KG1 (cell line): ENCODE data around the gene ZFYVE9.
"Not testable (repeated sequence)": the region's sequence is repeated elsewhere in the genome, so short reads cannot be mapped to it uniquely, and the experiment has no call there.

ENCODE experiments used
- DNase-seq: peaks from one replicate; lab custom pipeline; 2025; lab: John Stamatoyannopoulos, UW

Gene ZFYVE9

DNA sequence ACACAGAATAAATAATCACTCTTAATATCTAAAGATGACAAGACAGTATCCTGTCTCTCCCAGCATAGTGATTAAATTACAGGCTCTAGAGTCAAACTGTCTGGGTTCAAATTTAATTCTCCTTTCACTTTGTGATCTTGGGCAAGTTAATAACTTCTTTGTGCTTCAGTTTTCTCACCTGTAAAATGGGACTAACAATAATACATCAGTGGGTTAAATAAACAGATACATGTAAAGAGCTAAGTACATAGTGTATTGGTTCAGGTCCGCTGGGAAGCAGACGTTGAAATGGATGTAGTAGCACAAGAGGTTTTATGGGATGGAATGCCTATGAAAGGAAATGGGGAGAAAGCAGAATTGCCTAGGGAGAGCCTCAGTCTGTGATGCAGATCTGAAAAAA is 10.7 kb downstream of the ZFYVE9 start:
- no peak for DNase-seq

DNA sequence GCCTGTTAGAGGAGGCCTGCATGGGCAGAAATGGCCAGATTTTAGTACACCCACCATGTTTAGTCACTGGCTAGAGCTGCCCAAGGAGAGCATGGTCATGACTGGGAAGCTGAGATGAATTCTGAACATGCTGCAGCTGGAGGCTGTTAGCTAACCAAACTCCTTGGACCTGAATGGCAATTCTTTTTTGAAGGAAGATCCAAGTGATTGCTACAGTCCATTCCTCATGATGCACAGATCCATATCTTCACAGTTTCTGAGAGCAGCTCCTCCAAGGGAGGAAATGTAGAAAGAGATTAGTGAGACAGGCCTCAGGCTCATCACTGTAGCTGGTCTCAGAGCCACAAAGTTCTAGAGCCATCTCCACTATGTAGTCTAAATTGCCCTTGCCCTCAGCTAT is 11.1 kb downstream of the ZFYVE9 start:
- no peak for DNase-seq

DNA sequence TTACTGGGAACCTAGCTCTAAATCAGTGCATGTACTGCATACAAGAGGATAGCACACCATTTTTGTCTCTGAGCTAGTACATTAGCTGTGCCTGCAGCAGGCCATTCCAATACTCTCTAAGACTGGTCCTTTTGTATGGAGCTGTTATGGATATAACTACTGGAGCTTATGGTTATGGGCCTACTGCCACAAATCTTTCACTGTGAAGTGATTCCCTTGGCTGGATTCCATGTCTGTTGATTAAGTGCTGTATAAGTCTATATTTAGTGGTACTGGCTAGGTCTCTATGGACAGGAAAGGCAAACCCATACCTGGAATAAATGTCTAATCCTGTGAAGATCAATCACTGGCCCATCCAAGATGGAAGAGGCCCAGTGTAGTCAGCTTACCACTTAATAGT is 12.0 kb downstream of the ZFYVE9 start:
- DNase-seq, result no peak

DNA sequence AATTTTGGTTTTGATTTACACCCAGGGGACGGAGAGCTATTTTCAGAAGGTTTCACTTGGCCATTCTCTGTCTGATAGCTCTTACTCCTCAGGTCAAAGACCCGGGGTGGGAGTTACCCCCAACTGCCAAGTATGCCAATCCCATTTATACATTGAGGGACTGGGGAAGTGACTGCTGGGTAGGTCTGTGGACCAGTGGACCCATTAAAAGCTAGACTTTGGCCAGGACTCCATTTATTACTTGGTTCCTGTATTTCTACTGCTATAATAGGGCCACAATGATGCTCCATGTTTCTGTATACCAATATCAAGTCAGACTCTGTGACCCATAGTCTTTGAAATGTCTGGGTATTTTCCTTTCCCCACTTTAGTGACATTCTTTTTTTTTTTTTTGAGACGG is 14.6 kb downstream of the ZFYVE9 start:
- DNase-seq, result no peak

DNA sequence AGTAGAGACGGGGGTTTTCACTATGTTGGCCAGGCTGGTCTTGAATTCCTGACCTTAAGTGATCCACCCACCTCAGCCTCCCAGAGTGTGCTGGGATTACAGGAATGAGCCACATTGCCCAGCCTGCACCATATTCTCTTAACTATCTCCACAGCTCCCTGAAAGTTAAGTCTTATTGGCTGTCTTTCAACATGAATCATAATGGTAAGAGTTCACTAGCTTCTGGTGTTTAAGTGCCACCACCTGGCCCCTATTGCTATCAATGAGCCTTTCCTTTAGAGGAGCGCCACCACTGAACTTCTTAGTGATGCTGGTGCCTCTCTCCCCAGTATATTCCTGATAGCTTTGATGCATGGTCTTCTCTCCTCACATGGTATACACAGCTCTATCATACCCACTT is 15.7 kb downstream of the ZFYVE9 start:
- no peak for DNase-seq

DNA sequence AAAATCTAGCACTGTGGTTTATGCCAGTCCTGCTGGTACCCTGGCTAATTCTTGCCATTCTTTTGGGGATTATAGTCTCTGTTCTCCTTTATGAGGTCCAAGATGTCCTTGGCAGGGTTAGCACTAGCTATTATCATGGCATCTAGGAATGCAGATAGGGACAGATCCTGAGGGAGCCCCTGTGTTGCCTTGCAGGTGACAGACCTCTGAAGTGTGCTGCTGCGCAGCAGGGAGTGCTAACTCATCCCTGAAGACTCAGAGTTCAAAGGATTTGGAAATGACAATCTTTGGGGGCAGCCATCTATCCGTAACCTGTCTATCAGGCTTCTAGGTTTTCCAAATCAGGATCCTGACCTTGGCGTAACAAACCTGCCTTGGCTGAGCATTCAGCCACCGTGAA is 16.3 kb downstream of the ZFYVE9 start:
- DNase-seq, result no peak

DNA sequence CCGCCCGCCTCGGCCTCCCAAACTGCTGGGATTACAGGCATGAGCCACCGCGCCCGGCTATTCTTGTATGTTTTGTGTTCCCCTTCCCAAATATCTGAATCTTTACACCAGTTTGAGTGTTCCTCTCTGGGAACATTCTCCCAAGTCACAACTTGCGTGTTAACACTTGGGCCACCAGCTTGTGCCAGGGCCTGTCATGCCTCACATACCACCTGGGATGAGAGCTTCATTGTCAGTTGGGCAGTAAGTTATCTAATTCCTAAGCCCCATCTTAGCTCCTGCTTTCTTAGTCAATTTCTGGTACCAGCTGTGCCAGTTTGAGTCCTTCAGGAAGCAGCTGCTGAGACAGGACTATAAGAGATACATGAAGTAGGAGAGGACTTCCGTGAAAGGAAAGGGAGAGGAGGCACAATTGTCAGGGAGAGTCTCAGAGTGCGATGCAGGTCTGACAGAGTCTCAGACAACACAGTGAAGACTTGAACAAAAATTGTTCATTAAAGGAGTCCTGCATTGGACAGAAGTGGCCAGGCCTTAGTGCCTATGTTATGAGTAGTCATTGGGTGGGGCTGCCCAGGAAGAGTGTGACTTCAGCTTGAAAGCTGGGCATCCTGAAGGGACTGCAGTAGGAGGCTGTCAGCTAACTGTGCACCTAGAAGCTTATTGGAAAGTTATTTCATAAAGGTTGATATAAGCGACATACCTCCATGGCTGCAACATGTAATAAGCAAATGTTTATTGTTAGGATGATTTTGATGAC is 17.3 kb downstream of the ZFYVE9 start:
- no peak for DNase-seq

DNA sequence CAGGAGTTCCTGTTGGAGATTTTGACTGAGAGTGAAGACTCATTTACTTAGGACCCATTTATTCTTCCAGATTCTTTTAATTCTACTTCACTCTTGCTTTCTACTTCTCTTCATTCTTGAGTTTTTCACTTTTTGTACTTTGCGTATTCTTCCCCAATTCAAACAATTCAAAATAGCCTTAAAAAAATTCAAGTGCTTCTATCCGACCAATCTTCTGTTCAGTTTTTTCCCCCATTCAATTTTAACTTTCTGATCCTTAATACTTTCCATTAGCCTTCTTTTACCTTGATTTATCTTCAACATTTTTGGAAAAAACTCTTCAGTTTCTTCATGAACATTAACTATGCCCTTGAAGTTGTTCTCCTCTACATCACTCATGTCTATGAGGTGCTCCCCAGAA is 21.1 kb downstream of the ZFYVE9 start:
- DNase-seq, result no peak

DNA sequence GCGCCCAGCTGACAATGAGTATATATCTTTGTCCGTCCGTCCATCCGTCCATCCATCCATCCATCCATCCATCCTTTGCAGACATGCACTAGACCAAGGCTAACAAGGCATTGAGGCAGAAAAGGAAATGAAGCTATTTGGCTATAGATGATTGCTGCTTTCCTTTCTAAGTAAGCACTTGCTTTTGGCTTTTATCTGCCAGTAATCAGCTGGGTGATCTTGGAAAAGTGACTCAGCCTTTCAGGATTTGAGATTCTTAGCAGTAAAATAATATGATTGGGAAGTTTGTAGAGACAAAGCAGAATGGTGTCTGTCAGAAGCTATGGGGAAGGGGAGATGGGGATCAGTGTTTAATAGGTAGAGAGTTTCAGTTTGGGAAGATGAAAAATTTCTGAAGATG is 22.7 kb downstream of the ZFYVE9 start:
- DNase-seq, result no peak

DNA sequence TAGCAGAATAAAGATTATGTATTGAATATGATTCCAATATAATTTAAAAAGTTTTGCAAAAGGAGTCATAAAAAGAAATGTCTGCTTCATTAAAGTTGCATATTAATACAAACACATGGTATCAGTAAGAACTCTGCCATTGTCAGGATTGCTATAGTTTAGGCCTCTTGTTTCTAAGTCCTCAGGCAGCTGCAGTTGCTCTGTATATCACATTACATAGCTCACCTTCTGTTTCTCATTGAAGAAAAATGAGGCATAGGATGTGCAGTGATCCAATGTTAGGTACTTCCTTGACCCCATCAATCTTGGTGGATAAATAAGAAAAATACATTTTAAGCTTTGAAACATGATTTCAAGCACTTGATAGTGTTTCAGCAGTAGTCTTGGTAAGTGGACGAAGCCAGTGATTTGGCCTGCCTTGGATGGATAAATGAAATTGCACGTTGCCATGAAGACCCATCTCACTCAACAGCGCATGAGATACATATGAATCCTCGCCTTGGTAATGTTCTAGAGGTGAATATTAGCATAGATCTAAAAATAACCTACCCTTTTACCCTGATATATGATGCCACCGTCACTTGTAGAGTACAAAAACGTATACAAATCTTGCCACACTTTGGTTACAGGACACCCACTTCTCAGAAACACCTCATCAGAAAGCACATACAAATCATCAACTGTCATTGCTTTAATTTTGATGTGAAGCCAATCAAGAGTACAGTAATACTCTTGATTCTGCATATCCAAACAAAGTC is 25.3 kb downstream of the ZFYVE9 start:
- no peak for DNase-seq

DNA sequence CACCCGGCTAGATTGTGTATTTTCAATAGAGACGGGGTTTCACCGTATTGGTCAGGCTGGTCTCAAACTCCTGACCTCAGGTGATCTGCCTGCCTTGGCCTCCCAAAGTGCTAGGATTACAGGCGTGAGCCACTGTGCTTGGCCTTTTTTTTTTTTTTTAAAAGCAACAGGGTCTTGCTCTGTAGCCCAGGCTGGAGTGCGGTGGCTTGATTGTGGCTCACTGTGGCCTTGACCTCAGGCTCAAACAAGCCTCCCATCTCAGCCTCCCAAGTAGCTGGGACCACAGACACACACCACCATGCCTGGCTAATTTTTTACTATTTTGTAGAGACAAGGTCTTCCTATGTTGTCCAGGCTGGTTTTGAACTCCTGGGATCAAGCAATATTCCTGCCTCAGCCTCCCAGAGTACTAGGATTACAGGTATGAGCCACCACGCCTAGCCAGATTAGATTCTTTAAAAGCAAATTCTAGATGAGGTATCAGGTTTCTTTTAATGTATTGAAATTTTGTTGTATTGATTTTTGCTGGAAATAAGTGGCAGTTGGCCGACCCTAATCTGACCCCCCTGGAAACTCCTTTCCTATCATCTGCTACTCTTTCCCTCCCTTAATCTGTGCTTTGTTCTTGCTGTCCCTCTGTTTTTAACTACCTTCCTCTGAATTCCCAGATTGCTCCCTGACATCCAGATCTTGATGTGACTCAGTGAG is 26.6 kb downstream of the ZFYVE9 start:
- no peak for DNase-seq

DNA sequence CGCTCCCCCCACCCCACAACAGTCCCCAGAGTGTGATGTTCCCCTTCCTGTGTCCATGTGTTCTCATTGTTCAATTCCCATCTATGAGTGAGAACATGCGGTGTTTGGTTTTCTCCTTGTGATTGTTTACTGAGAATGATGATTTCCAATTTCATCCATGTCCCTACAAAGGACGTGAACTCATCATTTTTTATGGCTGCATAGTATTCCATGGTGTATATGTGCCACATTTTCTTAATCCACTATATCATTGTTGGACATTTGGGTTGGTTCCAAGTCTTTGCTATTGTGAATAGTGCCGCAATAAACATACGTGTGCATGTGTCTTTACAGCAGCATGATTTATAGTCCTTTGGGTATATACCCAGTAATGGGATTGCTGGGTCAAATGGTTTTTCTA is 29.3 kb downstream of the ZFYVE9 start:
- DNase-seq, result not testable (repeated sequence)

DNA sequence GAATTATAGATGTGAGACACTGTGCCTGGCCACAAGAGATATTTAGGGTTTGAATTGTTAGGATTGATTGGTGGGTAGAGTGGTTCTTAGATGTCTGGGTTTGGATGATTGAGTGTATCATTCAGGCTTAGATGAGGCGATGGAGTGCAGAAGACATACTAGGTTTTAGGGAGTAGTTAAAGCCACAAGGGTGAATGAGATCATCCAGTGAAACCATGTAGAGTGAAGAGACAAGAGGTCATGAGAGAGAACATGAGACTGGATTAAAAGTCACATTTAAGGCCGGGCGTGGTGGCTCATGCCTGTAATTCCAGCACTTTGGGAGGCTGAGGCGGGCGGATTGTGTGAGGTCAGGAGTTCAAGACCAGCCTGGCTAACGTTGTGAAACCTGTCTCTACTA is 37.2 kb downstream of the ZFYVE9 start:
- no peak for DNase-seq

DNA sequence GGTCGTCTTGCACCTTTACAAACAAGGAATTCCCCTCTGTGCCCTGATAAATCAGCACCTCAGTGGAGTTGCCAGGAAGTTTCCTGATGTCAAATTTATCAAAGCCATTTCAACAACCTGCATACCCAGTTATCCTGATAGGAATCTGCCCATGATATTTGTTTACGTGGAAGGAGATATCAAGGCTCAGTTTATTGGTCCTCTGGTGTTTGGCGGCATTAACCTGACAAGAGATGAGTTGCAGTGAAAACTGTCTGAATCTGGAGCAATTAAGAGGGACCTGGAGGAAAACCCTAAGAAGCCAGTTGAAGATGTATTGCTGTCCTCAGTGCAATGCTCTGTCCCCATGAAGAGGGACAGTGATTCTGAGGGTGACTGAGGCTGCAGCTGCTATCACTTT is 38.3 kb downstream of the ZFYVE9 start:
- DNase-seq, result no peak

DNA sequence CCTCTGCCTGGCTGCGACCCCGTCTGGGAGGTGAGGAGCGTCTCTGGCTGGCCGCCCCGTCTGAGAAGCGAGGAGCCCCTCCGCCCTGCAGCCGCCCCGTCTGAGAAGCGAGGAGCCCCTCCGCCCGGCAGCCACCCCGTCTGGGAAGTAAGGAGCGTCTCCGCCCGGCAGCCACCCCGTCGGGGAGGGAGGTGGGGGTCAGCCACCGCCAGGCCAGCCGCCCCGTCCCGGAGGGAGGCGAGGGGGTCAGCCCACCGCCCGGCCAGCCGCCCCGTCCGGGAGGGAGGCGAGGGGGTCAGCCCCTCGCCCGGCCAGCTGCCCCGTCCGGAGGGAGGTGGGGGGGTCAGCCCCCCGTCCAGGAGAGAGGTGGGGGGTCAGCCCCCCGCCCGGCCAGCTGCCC is 39.9 kb downstream of the ZFYVE9 start:
- DNase-seq, result not testable (repeated sequence)

DNA sequence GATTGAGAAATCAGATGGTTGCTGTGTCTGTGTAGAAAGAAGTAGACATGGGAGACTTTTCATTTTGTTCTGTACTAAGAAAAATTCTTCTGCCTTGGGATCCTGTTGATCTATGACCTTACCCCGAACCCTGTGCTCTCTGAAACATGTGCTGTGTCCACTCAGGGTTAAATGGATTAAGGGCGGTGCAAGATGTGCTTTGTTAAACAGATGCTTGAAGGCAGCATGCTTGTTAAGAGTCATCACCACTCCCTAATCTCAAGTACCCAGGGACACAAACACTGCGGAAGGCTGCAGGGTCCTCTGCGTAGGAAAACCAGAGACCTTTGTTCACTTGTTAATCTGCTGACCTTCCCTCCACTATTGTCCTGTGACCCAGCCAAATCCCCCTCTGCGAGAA is 40.4 kb downstream of the ZFYVE9 start:
- not testable (repeated sequence) for DNase-seq

DNA sequence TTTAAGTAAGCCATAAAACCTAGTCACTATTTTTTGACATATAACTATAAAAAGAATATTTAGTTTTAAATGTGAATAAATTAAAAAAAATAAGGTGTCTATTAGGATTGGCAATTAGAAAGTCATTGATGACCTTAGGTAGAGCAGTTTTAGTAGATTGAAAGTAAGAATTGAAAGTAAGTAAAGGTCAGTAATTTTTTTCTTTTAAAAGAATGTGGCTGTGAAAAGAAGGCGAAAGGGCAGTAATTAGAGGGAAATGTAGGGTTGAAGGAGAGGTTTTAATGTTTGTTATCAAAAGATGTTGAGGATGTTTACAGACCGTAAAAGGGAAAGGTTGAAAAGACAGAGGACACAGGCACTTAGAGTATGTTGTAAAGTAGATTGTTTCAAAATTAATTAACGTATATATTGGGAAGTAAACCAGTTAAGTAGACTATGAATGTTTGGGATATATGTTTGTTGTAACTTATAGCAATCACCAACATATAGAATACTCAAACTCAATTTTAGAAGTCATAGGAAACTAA is 41.0 kb downstream of the ZFYVE9 start:
- no peak for DNase-seq

DNA sequence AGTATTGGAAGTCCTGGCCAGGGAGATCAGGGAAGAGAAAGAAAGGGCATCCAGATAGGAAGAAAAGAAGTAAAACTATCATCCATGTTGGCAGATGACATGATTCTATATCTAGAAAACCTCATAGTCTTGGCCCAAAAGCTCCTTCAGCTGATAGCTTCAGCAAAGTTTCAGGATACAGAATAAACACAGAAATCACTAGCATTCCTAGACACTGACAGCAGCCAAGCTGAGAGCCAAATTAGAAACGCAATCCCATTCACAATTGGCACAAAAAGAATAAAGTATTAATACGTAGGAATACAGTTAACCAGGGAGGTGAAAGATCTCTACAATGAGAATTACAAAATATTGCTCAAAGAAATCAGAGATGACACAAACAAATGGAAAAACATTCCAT is 44.6 kb downstream of the ZFYVE9 start:
- no peak for DNase-seq

DNA sequence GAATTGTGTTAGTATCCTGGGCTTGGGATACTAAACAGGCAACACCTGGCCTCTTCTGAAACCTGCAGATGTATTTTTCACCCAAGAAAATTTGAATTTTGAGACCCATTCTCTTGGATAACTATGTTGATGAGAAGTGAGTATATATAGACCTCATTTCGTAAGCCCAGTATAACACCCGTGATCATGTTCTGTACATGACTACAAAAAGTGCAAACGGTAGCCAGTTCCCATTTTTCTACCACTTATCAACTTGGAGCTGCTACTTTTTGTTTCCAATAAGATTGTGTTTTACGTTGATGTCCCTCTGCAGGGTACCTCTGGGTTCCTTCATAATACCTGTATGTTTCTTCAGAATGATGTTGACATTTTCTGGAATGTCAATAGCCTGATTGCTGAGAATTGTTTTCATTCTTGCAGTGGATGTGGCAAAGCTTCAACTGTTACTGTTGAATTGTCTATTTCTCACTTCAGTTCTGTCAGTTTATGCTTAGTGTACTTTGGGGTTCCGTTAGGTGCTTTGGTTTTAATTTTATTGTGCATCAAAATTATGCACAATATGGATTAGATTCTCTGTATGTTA is 48.1 kb downstream of the ZFYVE9 start:
- DNase-seq, result no peak

DNA sequence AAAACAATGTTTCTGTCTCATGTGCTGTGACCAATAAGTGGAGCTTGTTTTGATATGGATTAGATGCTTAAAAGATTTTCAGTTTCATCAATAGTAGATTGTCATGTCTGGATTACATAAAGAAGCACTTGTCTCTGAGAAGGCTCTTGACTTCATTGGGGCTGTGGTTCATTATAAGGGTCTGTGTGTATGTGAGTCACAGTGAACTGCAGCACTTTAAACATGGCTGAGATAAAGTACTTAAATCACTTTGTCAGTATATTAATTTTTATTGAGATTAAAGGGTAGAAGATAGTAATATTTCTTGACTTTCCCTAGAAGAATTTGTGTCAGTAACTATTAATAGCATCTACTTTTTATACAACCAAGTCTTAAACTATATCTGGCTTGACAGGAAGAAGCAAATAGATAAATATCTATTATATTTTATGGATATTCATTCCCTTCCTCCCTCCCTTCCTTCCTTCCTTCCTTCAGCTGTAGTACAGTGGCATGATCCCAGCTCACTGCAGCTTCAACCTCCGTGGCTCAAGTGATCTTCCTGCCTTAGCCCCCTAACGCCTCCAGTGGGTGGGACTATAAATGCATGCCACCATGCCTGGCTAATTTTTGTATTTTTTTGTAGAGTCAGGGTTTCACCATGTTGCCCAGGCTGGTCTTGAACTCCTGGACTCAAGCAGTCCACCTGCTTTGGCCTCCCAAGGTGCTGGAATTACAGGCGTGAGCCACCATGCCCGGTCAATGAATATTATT is 48.8 kb downstream of the ZFYVE9 start:
- no peak for DNase-seq

DNA sequence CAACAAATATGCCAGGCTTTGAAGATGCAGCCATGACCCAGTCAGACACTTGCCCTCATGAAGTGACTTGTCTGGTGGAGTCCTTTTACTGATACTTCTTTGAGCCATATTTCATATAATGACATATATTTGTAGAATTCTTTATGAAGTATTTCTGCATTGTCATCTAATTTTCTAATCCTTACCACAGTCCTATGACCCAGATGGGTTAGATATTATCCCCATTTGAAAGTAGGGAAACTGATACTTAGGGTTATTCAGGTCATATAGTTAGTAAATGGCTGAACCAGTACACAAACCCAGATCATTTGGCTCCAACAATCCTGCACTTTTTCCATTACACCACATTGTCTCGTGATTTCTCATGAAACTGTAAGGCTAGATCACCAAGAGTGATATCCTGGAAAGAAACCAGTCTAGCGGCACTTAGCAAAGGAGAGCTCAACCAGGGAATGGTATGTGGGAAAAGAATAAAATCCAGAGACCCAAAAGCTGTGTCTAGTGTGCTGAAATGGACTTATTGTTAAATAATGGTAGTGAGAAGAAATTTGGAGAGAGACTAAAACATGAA is 49.6 kb downstream of the ZFYVE9 start:
- no peak for DNase-seq
